HG02840 (cell line): ENCODE measurements around the gene DYNC2LI1.
"Not testable (repeated sequence)": the region's sequence is repeated elsewhere in the genome, so short reads cannot be mapped to it uniquely, and the experiment has no call there.

Experiments used
- ATAC-seq: cut with Tn5 transposase; IDR thresholded peaks from one replicate; pipeline ENCODE4 v1.9.1; 2021; ENCODE audit warnings: mild to moderate bottlenecking, moderate library complexity, moderate number of reproducible peaks; ENCODE audit not compliant: unreplicated experiment, low FRiP score

The DYNC2LI1 gene

GRCh38 chr2:43773876-43774613 is at the start of gene DYNC2LI1:
TSS of gene DYNC2LI1 (plus strand) at chr2:43774039. CDS start at chr2:43774139, 100 bp downstream.
- ATAC-seq = peak; percentile 98

GRCh38 chr2:43724728-43725526 is 48.9 kb upstream of the DYNC2LI1 start:
- ATAC-seq = no peak

DNA sequence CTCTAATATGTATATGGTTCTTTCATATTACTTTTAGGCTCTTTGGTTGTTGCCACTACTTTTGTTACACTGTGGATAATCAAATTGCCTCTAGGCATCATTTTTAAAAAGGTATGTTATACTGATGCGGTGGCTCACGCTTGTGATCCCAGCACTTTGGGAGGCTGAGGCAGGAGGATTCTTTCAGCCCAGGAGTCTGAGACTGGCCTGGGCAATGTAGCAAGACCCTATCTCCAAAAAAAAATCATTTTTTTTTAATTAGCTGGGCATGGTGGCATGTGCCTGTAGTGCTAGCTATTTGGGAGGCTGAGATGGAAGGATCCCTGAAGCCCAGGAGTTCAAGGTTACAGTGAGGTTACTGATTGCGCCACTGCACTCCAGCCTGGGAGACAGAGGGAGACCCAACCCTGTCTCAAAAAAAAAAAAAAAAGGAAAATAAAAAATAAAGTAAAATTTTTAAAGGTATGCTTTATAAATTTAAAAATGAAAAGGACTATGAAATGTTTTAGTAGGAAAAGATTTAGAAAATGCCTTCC is 48.1 kb upstream of the DYNC2LI1 start:
- ATAC-seq = no peak

- ATAC-seq = not testable (repeated sequence)
Measured at GRCh38 chr2:43726961-43727633, 46.7 kb upstream of the DYNC2LI1 start.

- ATAC-seq = no peak
Measured at GRCh38 chr2:43727634-43728014, 46.2 kb upstream of the DYNC2LI1 start.

- no peak for ATAC-seq
Measured at GRCh38 chr2:43729491-43730174, 44.2 kb upstream of the DYNC2LI1 start.

DNA sequence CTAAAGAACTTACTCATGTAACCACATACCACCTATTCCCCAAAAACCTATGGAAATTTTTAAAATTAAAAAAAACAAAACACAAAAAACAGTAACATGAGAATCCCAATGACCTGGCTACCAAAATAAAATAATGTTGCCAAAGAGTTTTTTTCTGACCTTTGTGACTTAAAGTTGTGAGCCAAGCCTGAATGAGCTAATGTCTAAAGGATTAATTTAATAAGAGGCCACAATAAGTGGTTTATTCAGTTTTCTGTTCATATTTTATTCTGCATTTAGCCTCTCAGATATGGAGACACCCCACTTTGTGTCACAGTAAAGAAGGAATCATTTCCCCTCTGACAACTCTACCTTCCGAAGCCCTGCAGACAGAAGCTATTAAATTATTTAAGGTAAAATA is 42.6 kb upstream of the DYNC2LI1 start:
- ATAC-seq = no peak

GRCh38 chr2:43736637-43737036 is 37.2 kb upstream of the DYNC2LI1 start:
- no peak for ATAC-seq

DNA sequence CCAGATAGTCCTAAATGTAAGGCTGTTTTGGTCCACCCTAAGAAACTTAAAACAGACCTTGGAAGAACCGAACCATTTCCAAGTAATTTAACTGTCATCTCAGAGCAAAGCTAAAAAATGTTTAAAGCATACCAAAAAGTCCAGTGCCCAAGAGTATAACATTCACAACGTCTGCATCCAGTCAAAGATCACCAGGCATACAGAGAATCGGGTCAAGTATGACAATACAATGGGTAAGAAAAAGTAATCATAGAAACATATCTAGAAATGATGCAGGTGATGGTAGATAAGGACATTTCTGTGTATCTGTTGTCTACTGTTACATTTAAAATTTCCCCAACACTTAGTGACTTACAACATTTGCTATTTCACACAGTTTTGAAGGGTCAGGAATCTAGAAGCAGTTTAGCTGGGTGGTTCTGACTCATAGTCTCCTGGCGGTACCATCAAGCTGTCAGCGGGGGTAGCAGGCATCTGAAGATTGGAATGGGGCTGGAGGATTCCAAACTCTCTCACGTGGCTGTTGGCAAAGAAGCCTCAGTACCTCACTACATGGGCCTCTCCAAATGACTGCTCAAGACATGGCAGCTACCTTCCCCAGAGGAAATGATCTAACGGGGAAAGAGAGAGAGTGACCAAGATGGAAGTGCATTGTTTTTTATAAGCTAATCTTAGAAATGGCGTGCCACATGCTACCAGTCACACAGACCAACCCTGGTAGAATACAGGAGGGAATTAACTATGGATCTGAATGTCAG is 36.6 kb upstream of the DYNC2LI1 start:
- no peak for ATAC-seq

DNA sequence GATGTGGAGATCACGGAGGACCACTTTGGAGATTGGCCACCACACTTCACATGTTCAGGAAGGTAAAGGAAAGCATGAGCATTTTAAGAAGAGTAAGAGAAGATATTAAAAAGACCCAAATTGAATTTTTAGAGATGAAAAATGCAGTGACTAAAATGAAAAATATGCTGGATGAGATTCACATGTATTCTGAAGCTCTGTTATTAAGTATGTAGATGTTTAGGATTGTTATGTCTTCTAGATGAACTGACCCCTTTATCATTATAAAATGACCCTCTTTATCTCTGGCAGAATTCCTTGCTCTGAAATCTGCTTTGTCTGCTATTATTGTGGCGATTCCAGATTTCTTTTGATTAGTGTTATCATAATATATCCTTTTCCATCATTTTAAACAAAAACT is 36.0 kb upstream of the DYNC2LI1 start:
- ATAC-seq = no peak

- no peak for ATAC-seq
Measured at GRCh38 chr2:43738257-43738656, 35.6 kb upstream of the DYNC2LI1 start.

DNA sequence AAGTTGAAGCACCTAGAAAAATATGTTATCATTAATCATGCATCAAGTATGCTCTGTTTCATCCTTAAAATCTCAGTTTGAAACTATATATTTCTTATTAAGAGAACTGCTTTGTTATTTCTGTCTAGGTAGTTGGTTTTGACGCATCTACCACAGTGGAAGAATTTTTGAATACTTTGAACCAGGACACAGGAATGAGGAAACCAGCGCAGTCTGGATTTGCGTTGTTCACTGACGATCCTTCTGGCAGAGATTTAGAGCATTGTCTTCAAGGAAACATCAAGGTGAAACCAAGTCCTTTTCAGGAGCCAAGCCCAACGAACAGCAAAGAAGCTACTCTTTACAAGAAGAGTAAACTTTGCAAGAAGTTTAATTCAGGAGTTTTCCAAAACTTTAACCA is 30.1 kb upstream of the DYNC2LI1 start:
- ATAC-seq = no peak

DNA sequence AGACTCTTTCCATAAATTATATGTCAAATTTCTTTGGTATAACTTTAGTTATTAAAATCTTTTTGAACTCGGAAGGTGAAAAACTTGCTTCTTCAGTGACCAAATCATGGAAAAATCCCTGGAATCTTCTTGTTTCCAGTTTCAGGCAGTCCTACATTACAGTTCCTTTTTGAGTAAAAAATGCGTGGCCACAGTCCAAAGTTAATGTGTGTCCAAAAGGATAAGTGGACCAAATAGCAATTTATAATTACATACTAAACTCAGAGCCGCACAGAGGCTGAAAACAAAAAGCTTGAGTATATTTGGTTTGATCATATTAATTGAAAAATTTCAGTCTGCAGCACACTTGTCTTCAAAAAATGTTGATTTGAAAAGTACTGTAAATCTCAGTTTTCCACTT is 28.4 kb upstream of the DYNC2LI1 start:
- ATAC-seq = no peak

DNA sequence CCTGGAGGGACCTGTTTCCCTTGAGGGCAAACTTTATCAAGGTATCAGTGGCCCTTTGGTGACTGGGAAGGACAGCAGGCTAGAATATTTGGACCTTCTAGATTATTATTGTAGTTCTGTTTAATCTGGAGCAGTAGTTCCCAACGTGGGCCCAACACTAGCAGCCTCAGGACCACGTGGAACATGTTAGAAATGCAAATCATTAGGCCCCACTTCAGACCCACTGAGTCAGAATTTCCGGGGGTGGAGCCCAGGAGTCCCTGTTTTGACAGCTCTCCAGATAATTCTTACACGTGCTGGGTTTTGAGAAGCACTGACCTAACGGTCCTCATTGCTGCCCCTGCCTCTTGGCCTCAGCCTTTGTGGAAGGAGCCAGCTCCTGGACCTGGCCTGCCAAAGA is 25.5 kb upstream of the DYNC2LI1 start:
- ATAC-seq = no peak

GRCh38 chr2:43749583-43749982 is 24.3 kb upstream of the DYNC2LI1 start:
- no peak for ATAC-seq

- ATAC-seq = no peak
Measured at GRCh38 chr2:43751476-43751990, 22.3 kb upstream of the DYNC2LI1 start.

- no peak for ATAC-seq
Measured at GRCh38 chr2:43752302-43752701, 21.5 kb upstream of the DYNC2LI1 start.

DNA sequence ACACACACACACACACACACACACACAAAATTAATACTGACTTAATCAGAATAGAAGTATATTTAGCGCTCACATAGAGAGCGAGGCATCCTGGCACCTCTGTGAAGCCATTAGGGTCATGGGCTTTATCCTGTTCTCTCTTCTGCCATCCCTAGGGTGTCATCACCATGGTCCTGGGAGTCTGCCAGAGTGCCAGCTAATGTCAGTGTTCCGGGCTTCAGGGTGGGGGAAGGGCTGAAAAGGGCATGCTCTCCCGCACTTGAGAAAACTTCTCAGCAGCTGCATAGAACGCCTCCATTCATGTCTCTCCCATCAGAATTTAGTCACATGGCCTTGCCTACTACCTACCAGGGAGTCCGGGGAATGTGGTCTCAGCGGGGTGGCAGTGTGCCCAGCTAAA is 19.7 kb upstream of the DYNC2LI1 start:
- no peak for ATAC-seq

DNA sequence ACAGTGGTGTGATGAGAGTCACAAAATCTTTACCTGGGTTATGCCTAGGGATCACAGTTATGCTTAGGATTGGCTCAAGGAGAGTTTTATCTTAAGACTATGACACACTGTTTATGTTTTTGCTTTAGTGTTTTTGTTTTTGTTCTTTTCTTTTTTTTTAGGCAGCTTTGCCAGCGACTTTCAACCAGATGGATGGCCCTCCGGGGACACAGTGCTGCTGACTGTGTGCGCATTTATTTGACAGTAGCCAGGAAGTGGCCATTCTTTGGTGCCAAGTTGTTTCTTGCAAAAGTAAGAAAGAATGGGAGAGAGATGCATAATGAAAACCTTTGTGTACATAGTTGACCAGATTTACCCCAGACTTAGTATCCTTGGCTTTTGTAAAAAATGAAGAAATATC is 15.1 kb upstream of the DYNC2LI1 start:
- no peak for ATAC-seq

DNA sequence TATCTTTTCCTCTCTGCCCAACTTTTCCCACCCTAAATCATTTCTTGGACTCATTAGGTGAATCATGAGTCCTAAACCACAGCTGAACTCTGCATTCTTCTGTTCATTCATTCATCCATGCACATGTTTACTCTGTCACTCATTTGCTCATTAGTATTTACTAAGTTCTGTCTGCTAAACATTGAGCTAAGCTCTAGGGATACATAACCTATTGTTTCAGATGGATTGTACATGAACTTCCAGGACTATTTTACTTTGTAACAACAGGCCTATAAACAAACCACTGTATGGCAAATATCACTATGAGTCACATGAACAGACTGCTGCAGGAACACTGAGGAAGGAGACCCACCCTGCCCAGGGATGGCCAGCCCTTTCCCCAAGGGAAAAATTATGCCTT is 14.6 kb upstream of the DYNC2LI1 start:
- ATAC-seq = no peak
